Measurements from ENCODE around the gene CLDN8. TPM values are rescaled to one million over a fixed set of nuclear protein-coding genes. Genes with fewer than 3 reads are reported as not detected.

The CLDN8 gene
- total and polyA plus RNA-seq, 9 of the 15 experiments (the other 6 are each of a cell fraction or from before 2014, with no cell fraction given) = not detected

DNA sequence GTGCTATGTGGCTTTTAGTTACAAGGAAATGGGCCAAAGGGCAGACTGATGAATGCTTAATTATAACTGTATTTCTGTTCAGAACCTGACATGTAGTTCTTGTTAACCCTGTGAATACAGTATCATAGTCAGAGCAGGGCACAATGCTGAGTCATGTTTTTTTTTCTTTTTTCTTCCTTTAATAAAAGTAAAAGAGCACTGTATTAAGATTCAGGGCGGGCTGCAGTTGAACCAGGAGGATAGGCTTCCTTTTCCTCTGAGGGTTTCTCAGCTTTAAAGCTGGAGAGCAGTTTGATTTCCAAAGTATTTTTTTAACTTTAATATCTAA, 8.7 kb downstream of the CLDN8 start (continued):
- no peak for TF ChIP-seq ZFP1 (CRISPR knock-in tag; IDR thresholded peaks at IDR 0.05)
- TF ChIP-seq ZBTB1 (CRISPR knock-in tag; IDR thresholded peaks at IDR 0.05; ENCODE audit: borderline replicate concordance, low read depth) = no peak
- no peak for TF ChIP-seq ZNF512 (tag; IDR thresholded peaks at IDR 0.05)
- TF ChIP-seq, protein P1, sequence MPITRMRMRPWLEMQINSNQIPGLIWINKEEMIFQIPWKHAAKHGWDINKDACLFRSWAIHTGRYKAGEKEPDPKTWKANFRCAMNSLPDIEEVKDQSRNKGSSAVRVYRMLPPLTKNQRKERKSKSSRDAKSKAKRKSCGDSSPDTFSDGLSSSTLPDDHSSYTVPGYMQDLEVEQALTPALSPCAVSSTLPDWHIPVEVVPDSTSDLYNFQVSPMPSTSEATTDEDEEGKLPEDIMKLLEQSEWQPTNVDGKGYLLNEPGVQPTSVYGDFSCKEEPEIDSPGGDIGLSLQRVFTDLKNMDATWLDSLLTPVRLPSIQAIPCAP (CRISPR knock-in tag; IDR thresholded peaks at IDR 0.05; ENCODE audit: borderline replicate concordance) = no peak
- no peak for TF ChIP-seq ZNF77 (CRISPR knock-in tag; IDR thresholded peaks at IDR 0.05)
- TF ChIP-seq RHOXF2B (CRISPR knock-in tag; conservative IDR thresholded peaks at IDR 0.05) = no peak
- no peak for TF ChIP-seq SRSF3 (IDR thresholded peaks at IDR 0.05; ENCODE audit: insufficient read depth, low read length)
- TF ChIP-seq GATAD2B (IDR thresholded peaks at IDR 0.05; ENCODE audit: borderline replicate concordance) = no peak
- TF ChIP-seq MCM7 (IDR thresholded peaks at IDR 0.05) = no peak
- peak; percentile 50; the same call in 1 of the 2 replicates for TF ChIP-seq C11orf30 (IDR thresholded peaks at IDR 0.05; ENCODE audit: low read depth)
- no peak for TF ChIP-seq EP400 (IDR thresholded peaks at IDR 0.05)
- TF ChIP-seq ELF1 (tag; IDR thresholded peaks at IDR 0.05) = no peak
- TF ChIP-seq SMARCA4 (IDR thresholded peaks at IDR 0.05) = no peak
- TF ChIP-seq ZNF140 (CRISPR knock-in tag; IDR thresholded peaks at IDR 0.05) = no peak
- TF ChIP-seq, protein P2, sequence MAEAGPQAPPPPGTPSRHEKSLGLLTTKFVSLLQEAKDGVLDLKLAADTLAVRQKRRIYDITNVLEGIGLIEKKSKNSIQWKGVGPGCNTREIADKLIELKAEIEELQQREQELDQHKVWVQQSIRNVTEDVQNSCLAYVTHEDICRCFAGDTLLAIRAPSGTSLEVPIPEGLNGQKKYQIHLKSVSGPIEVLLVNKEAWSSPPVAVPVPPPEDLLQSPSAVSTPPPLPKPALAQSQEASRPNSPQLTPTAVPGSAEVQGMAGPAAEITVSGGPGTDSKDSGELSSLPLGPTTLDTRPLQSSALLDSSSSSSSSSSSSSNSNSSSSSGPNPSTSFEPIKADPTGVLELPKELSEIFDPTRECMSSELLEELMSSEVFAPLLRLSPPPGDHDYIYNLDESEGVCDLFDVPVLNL (CRISPR knock-in tag; IDR thresholded peaks at IDR 0.05; ENCODE audit: low read depth) = no peak
- no peak for TF ChIP-seq ZNF197 (CRISPR knock-in tag; IDR thresholded peaks at IDR 0.05; ENCODE audit: low read depth)
- TF ChIP-seq CCAR2 (IDR thresholded peaks at IDR 0.05; ENCODE audit: low read depth, low read length) = no peak
- TF ChIP-seq MAFG (tag; conservative IDR thresholded peaks at IDR 0.05) = peak; percentile 74
- TF ChIP-seq FOSL1 (tag; conservative IDR thresholded peaks at IDR 0.05) = no peak
- TF ChIP-seq, protein P3, sequence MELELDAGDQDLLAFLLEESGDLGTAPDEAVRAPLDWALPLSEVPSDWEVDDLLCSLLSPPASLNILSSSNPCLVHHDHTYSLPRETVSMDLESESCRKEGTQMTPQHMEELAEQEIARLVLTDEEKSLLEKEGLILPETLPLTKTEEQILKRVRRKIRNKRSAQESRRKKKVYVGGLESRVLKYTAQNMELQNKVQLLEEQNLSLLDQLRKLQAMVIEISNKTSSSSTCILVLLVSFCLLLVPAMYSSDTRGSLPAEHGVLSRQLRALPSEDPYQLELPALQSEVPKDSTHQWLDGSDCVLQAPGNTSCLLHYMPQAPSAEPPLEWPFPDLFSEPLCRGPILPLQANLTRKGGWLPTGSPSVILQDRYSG (tag; conservative IDR thresholded peaks at IDR 0.05; ENCODE audit: low read depth) = no peak
- TF ChIP-seq ZNF589 (CRISPR knock-in tag; IDR thresholded peaks at IDR 0.05; ENCODE audit: low read depth) = no peak
